HepG2 (cell line): ENCODE measurements around the gene ABCC10. TPM values are rescaled to one million over a fixed set of nuclear protein-coding genes. Genes with fewer than 3 reads are reported as not detected.

Source experiments
- ATAC-seq: fragments of 200-7000 bp; cut with Tn5 transposase; 3 replicates; pipeline ENCODE4 v1.9.1; 2020; ENCODE audit warnings: mild to moderate bottlenecking, moderate library complexity
- BruUV-seq: library from RNA; stranded (reverse); fragments of 400-500 nt; replicated peaks from 2 replicates; lab custom pipeline; 2021; lab: Mats Ljungman, UMichigan
- CTCF ChIA-PET: fragments of 300-600 bp; formaldehyde crosslinking; extraction: SDS; loops from one replicate; lab custom pipeline; 2021; ENCODE audit warnings: low total read pairs, inconsistent platforms, low intra/inter-chr PET ratio; lab: Yijun Ruan, JAX
- POLR2A ChIA-PET: fragments of 350-600 bp; sonication (Branson Sonifier 250); formaldehyde crosslinking; loops from one replicate; lab custom pipeline; 2020; ENCODE audit warnings: antibody characterized with exemption, inconsistent platforms; lab: Yijun Ruan, JAX
- DNase-seq: peaks from one replicate; pipeline ENCODE4 v3.0.0-alpha.2; 2015; ENCODE audit warnings: low spot score
- FAIRE-seq: peaks from 3 replicates; lab custom pipeline; 2011; peaks lifted over from hg19 to GRCh38; lab: Jason Lieb, UNC
- H2AFZ ChIP-seq: one replicate; pipeline ENCODE4 v1.6.1; 2011; ENCODE audit warnings: low read length, inconsistent platforms
- H3K27ac ChIP-seq: fragments of 300-600 bp; 3 replicates; pipeline ENCODE4 v1.8.0; 2011; ENCODE audit warnings: mixed run types, mild to moderate bottlenecking, mixed read lengths, low read length, inconsistent platforms; ENCODE audit not compliant: insufficient read depth; ENCODE audit errors: extremely low read length
- H3K27me3 ChIP-seq, 2 experiments: fragments of 200-600 bp in 1 of 2; 2 replicates in 1 of 2; 3 replicates in 1 of 2; pipeline versions ENCODE4 v1.6.0 to v1.8.0; 2011; ENCODE audit warnings: low read length in 2 of 2, mild to moderate bottlenecking in 2 of 2, moderate library complexity in 2 of 2, inconsistent platforms in 1 of 2; ENCODE audit not compliant: insufficient read depth in 2 of 2, control insufficient read depth in 1 of 2
- H3K36me3 ChIP-seq, 2 experiments: fragments of 200-600 bp in 1 of 2; replicated peaks in 1 of 2; 2 replicates in 1 of 2; 3 replicates in 1 of 2; pipeline versions ENCODE4 v1.5.1 to v1.8.0; 2011; ENCODE audit warnings: low read length in 2 of 2, inconsistent platforms in 1 of 2; ENCODE audit not compliant: insufficient read depth in 2 of 2, control insufficient read depth in 1 of 2
- H3K4me1 ChIP-seq: 2 replicates; pipeline ENCODE4 v1.5.1; 2012; ENCODE audit warnings: low read length, inconsistent platforms; ENCODE audit not compliant: insufficient read depth
- H3K4me2 ChIP-seq: 2 replicates; pipeline ENCODE4 v1.6.0; 2011; ENCODE audit warnings: low read depth, low read length, inconsistent platforms
- H3K4me3 ChIP-seq, 3 experiments: fragments of 200-600 bp in 1 of 3; sonication (generic), shearing (Covaris generic) in 1 of 3; replicated peaks in 1 of 3; 2 replicates each; pipeline ENCODE4 v1.5.1; 2011 to 2016; ENCODE audit warnings: low read length in 3 of 3, inconsistent platforms in 2 of 3, low read depth in 2 of 3, mild to moderate bottlenecking in 2 of 3, control low read depth in 1 of 3, mixed read lengths in 1 of 3; ENCODE audit not compliant: insufficient read depth in 1 of 3
- H3K79me2 ChIP-seq: one replicate; pipeline ENCODE4 v1.6.1; 2011; ENCODE audit warnings: low read length, inconsistent platforms; ENCODE audit not compliant: insufficient read depth
- H3K9ac ChIP-seq: 2 replicates; pipeline ENCODE4 v1.6.0; 2011; ENCODE audit warnings: mild to moderate bottlenecking, low read depth, low read length, inconsistent platforms; ENCODE audit not compliant: insufficient read depth
- H3K9me3 ChIP-seq: 2 replicates; pipeline ENCODE4 v1.5.1; 2012; ENCODE audit warnings: mild to moderate bottlenecking, low read length
- H4K20me1 ChIP-seq: 2 replicates; pipeline ENCODE4 v1.6.0; 2011; ENCODE audit warnings: inconsistent platforms, mild to moderate bottlenecking, low read length, moderate library complexity; ENCODE audit not compliant: insufficient read depth
- ARID3A ChIP-seq: IDR thresholded peaks from 2 replicates; pipeline ENCODE4 v1.6.1; 2012; ENCODE audit warnings: low read depth, low read length, improper control_type of control experiment
- BRCA1 ChIP-seq: sonication (generic); formaldehyde crosslinking; IDR thresholded peaks from 2 replicates; pipeline ENCODE4 v1.4.0; 2020; ENCODE audit warnings: missing genetic modification reagents
- ELF3 ChIP-seq: IDR thresholded peaks from 2 replicates; pipeline ENCODE4 v1.6.1; 2016; ENCODE audit warnings: missing genetic modification reagents, missing compliant biosample characterization
- SOX13 ChIP-seq, 3 experiments: fragments of 450-650 bp in 1 of 3; sonication (generic) in 1 of 3; formaldehyde crosslinking in 1 of 3; IDR thresholded peaks in 2 of 3; conservative IDR thresholded peaks in 1 of 3; 2 replicates each; pipeline versions ENCODE4 v1.5.0 to v1.6.1; 2016 to 2020; ENCODE audit warnings: antibody characterized with exemption in 1 of 3, mild to moderate bottlenecking in 1 of 3, missing compliant biosample characterization in 1 of 3, missing genetic modification reagents in 1 of 3, moderate library complexity in 1 of 3
- TRAFD1 ChIP-seq: sonication (generic); formaldehyde crosslinking; IDR thresholded peaks from 2 replicates; pipeline ENCODE4 v1.5.1; 2020; ENCODE audit warnings: missing genetic modification reagents, mild to moderate bottlenecking, borderline replicate concordance
- ZIK1 ChIP-seq: sonication (generic); formaldehyde crosslinking; IDR thresholded peaks from 2 replicates; pipeline ENCODE4 v1.5.0; 2020; ENCODE audit warnings: mild to moderate bottlenecking, low read depth, missing genetic modification reagents, borderline replicate concordance
- ZNF792 ChIP-seq: IDR thresholded peaks from 2 replicates; pipeline ENCODE4 v1.6.1; 2016
- ZSCAN21 ChIP-seq: sonication (generic); formaldehyde crosslinking; IDR thresholded peaks from 2 replicates; pipeline ENCODE4 v1.8.0; 2022; ENCODE audit warnings: mild to moderate bottlenecking, missing genetic modification reagents, moderate library complexity, borderline replicate concordance
- WGBS: methylation state at CpG from one replicate; pipeline ENCODE4 v1.1.6; 2017; ENCODE audit warnings: low lambda C conversion rate; 5-methylcytosine and 5-hydroxymethylcytosine counted together
- in situ Hi-C: cut with HindIII; loops from 2 replicates; pipeline ENCODE4 v1.10.0; 2017; ENCODE audit warnings: low pct_unique_long_range_greater_than_20kb; ENCODE audit not compliant: extremely low pct_ligation_motif_present
- intact Hi-C: fragments of 100-400 bp; cut with micrococcal nuclease; formaldehyde crosslinking; loops from one replicate; pipeline ENCODE4 v1.10.0; 2022; ENCODE audit not compliant: unreplicated experiment
- polyA plus RNA-seq, 8 experiments: library from polyadenylated mRNA; depleted of rRNA in 3 of 8; stranded (reverse) in 7 of 8; unstranded in 1 of 8; fragments of >200 nt; fragmentation: Illumina TruSeq in 4 of 8; extraction: Trizol in 4 of 8; gene quantifications; 2 replicates each; pipeline versions ENCODE4 v1.2.1 to v1.2.3, GENCODE V29; 2011 to 2016; ENCODE audit warnings: low read depth in 4 of 8, missing spikeins in 1 of 8, mixed read lengths in 1 of 8; ENCODE audit not compliant: insufficient read depth in 1 of 8
- total RNA-seq, 5 experiments: library from RNA; depleted of rRNA; stranded (reverse); fragments of >200 nt; fragmentation: Illumina TruSeq; extraction: Trizol; gene quantifications; 2 replicates each; pipeline ENCODE4 v1.2.3, GENCODE V29; 2016; ENCODE audit warnings: low read depth in 1 of 5
- TF ChIP-seq, protein P1 (sequence below): sonication (generic); formaldehyde crosslinking; IDR thresholded peaks from 2 replicates; pipeline ENCODE4 v1.4.0; 2020; ENCODE audit warnings: missing genetic modification reagents, borderline replicate concordance
- TF ChIP-seq, protein P2 (sequence below): sonication (generic); formaldehyde crosslinking; IDR thresholded peaks from 2 replicates; pipeline ENCODE4; 2020; ENCODE audit warnings: missing genetic modification reagents, mild to moderate bottlenecking, borderline replicate concordance
- TF ChIP-seq, protein P3 (sequence below): sonication (generic); formaldehyde crosslinking; IDR thresholded peaks from 2 replicates; pipeline ENCODE4 v1.8.0; 2022; ENCODE audit warnings: missing genetic modification reagents, mild to moderate bottlenecking, moderate library complexity, borderline replicate concordance

The ABCC10 gene
- total and polyA plus RNA-seq, 2 of the 13 experiments (the other 11 are each of a cell fraction or from before 2014, with no cell fraction given), result 16.0 to 24.3 TPM

DNA sequence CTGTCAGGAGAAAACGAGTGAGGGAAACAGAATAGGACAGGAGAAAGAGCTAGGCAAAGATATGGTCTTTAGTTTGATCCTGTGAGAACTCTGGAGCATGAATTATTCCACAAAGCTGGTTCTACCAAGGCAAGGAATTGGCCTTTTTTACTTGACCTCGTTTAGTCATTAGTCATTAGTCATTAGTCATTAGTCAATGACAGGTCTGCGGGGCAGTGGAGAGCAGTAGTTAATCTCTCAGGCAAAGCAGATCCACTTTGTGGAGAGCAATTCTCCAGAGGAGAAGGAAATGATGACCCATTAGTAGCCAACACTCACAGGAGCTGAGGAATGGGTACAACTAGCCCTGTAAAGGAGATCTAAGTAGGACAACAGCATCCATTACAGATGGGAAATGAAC is 22.0 kb upstream of the ABCC10 start:
- DNase-seq, result no peak
- intact Hi-C loops, result no loop called here
- Histone ChIP-seq H4K20me1 (no peaks in the 10 kb centered on the region), H3K4me2 (no peak overlapping the region), H2AFZ (no peak overlapping the region), H3K79me2 (no peaks in the 10 kb centered on the region), H3K9ac (no peak overlapping the region), H3K9me3 (no peaks in the 10 kb centered on the region), H3K27me3 (no peaks in the 10 kb centered on the region; a peak in 1 of 5 replicates), H3K4me1 (no peaks in the 10 kb centered on the region), H3K36me3 (no peaks in the 10 kb centered on the region), H3K27ac (no peak overlapping the region), H3K4me3 (no peak overlapping the region)
- WGBS, result 0% methylated on average over 3 of the region's 3 CpGs
- in situ Hi-C loops, result no loop called here
- ATAC-seq, result no peak
- FAIRE-seq, result no peak
- ChIA-PET POLR2A (no interaction called here), CTCF (no interaction called here)
- BruUV-seq, result no TSS peak
- TF ChIP-seq, protein P1, sequence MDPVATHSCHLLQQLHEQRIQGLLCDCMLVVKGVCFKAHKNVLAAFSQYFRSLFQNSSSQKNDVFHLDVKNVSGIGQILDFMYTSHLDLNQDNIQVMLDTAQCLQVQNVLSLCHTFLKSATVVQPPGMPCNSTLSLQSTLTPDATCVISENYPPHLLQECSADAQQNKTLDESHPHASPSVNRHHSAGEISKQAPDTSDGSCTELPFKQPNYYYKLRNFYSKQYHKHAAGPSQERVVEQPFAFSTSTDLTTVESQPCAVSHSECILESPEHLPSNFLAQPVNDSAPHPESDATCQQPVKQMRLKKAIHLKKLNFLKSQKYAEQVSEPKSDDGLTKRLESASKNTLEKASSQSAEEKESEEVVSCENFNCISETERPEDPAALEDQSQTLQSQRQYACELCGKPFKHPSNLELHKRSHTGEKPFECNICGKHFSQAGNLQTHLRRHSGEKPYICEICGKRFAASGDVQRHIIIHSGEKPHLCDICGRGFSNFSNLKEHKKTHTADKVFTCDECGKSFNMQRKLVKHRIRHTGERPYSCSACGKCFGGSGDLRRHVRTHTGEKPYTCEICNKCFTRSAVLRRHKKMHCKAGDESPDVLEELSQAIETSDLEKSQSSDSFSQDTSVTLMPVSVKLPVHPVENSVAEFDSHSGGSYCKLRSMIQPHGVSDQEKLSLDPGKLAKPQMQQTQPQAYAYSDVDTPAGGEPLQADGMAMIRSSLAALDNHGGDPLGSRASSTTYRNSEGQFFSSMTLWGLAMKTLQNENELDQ (CRISPR knock-in tag), result no peak
- TF ChIP-seq ELF3 (no peak), ARID3A (no peak), TRAFD1 (no peak), SOX13 (IDR thresholded peaks at IDR 0.05) (no peak), SOX13 (CRISPR knock-in tag; conservative IDR thresholded peaks at IDR 0.05 in 1 of 2, IDR thresholded peaks at IDR 0.05 in 1 of 2) (no peak), ZSCAN21 (CRISPR knock-in tag) (no peak), BRCA1 (CRISPR knock-in tag) (no peak), ZNF792 (no peak), ZIK1 (CRISPR knock-in tag) (no peak)
- TF ChIP-seq, protein P2, sequence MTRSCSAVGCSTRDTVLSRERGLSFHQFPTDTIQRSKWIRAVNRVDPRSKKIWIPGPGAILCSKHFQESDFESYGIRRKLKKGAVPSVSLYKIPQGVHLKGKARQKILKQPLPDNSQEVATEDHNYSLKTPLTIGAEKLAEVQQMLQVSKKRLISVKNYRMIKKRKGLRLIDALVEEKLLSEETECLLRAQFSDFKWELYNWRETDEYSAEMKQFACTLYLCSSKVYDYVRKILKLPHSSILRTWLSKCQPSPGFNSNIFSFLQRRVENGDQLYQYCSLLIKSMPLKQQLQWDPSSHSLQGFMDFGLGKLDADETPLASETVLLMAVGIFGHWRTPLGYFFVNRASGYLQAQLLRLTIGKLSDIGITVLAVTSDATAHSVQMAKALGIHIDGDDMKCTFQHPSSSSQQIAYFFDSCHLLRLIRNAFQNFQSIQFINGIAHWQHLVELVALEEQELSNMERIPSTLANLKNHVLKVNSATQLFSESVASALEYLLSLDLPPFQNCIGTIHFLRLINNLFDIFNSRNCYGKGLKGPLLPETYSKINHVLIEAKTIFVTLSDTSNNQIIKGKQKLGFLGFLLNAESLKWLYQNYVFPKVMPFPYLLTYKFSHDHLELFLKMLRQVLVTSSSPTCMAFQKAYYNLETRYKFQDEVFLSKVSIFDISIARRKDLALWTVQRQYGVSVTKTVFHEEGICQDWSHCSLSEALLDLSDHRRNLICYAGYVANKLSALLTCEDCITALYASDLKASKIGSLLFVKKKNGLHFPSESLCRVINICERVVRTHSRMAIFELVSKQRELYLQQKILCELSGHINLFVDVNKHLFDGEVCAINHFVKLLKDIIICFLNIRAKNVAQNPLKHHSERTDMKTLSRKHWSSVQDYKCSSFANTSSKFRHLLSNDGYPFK, result no peak
- TF ChIP-seq, protein P3, sequence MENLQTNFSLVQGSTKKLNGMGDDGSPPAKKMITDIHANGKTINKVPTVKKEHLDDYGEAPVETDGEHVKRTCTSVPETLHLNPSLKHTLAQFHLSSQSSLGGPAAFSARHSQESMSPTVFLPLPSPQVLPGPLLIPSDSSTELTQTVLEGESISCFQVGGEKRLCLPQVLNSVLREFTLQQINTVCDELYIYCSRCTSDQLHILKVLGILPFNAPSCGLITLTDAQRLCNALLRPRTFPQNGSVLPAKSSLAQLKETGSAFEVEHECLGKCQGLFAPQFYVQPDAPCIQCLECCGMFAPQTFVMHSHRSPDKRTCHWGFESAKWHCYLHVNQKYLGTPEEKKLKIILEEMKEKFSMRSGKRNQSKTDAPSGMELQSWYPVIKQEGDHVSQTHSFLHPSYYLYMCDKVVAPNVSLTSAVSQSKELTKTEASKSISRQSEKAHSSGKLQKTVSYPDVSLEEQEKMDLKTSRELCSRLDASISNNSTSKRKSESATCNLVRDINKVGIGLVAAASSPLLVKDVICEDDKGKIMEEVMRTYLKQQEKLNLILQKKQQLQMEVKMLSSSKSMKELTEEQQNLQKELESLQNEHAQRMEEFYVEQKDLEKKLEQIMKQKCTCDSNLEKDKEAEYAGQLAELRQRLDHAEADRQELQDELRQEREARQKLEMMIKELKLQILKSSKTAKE (CRISPR knock-in tag), result no peak
